Neural cell (in vitro differentiated cells): ENCODE measurements around the gene PPFIA4. TPM values are rescaled to one million over a fixed set of nuclear protein-coding genes. Genes with fewer than 3 reads are reported as not detected.
"Not testable (repeated sequence)": the region's sequence is repeated elsewhere in the genome, so short reads cannot be mapped to it uniquely, and the experiment has no call there.

Source experiments
- H2AFZ ChIP-seq: fragments of 200-600, 300-800 bp; sonication (generic), shearing (Covaris generic); 2 replicates; pipeline ENCODE4 v1.6.0; 2014; ENCODE audit warnings: low read depth, mild to moderate bottlenecking, antibody characterized with exemption, low read length, moderate library complexity
- H3F3A ChIP-seq: fragments of 200-600 bp; shearing (Covaris generic); 2 replicates; pipeline ENCODE4 v1.6.1; 2016; ENCODE audit warnings: mild to moderate bottlenecking, moderate library complexity, mixed read lengths, antibody characterized with exemption, low read length; ENCODE audit not compliant: insufficient read depth, poor library complexity, severe bottlenecking
- H3K27ac ChIP-seq: fragments of 200-600, 300-800 bp; sonication (generic), shearing (Covaris generic); 2 replicates; pipeline ENCODE4 v1.5.1; 2014; ENCODE audit warnings: mild to moderate bottlenecking, low read length, moderate library complexity
- H3K27me3 ChIP-seq: fragments of 300-800, 200-600 bp; sonication (generic), shearing (Covaris generic); 2 replicates; pipeline ENCODE4 v1.6.0; 2014; ENCODE audit warnings: mild to moderate bottlenecking, low read depth, low read length, moderate library complexity; ENCODE audit not compliant: insufficient read depth
- H3K36me3 ChIP-seq: fragments of 300-800, 200-600 bp; sonication (generic), shearing (Covaris generic); 2 replicates; pipeline ENCODE4 v1.5.1; 2014; ENCODE audit warnings: mild to moderate bottlenecking, antibody characterized with exemption, low read length, moderate library complexity; ENCODE audit not compliant: insufficient read depth
- H3K4me2 ChIP-seq: fragments of 300-800, 200-600 bp; sonication (generic), shearing (Covaris generic); 2 replicates; pipeline ENCODE4 v1.6.0; 2014; ENCODE audit warnings: mild to moderate bottlenecking, low read length
- H3K4me3 ChIP-seq: fragments of 300-800, 200-600 bp; sonication (generic), shearing (Covaris generic); 2 replicates; pipeline ENCODE4 v1.5.1; 2014; ENCODE audit warnings: mild to moderate bottlenecking, low read length, moderate library complexity
- H3K79me2 ChIP-seq: fragments of 200-600 bp; shearing (Covaris generic); replicated peaks from 2 replicates; pipeline ENCODE4 v1.6.0; 2014; ENCODE audit warnings: mild to moderate bottlenecking, low read length, moderate library complexity; ENCODE audit not compliant: insufficient read depth
- H3K9ac ChIP-seq: fragments of 300-800, 200-600 bp; sonication (generic), shearing (Covaris generic); 2 replicates; pipeline ENCODE4 v1.6.1; 2016; ENCODE audit warnings: mild to moderate bottlenecking, low read length, mixed read lengths
- H3K9me2 ChIP-seq: fragments of 200-600 bp; shearing (Covaris generic); 2 replicates; pipeline ENCODE4 v1.6.1; 2016; ENCODE audit warnings: mild to moderate bottlenecking, low read length, mixed read lengths; ENCODE audit not compliant: insufficient read depth
- H3K9me3 ChIP-seq: fragments of 200-600, 300-800 bp; sonication (generic), shearing (Covaris generic); 2 replicates; pipeline ENCODE4 v1.6.1; 2016; ENCODE audit warnings: mild to moderate bottlenecking, mixed run types, low read length, moderate library complexity, mixed read lengths
- H4K20me1 ChIP-seq: fragments of 200-600 bp; shearing (Covaris generic); 2 replicates; pipeline ENCODE4 v1.6.1; 2016; ENCODE audit warnings: mild to moderate bottlenecking, mixed run types; ENCODE audit not compliant: insufficient read depth
- EP300 ChIP-seq: fragments of 450-650 bp; conservative IDR thresholded peaks from 2 replicates; pipeline ENCODE4 v1.6.1; 2014; ENCODE audit warnings: antibody characterized with exemption, mild to moderate bottlenecking, moderate library complexity; ENCODE audit not compliant: poor library complexity, severe bottlenecking
- EZH2 ChIP-seq: fragments of 200-600, 300-800 bp; shearing (Covaris generic), sonication (generic); IDR thresholded peaks from 2 replicates; pipeline ENCODE4 v1.6.1; 2014; ENCODE audit warnings: antibody characterized with exemption, low read length, borderline replicate concordance, mild to moderate bottlenecking; ENCODE audit not compliant: insufficient read depth, poor library complexity, severe bottlenecking
- MXI1 ChIP-seq: fragments of 450-650 bp; conservative IDR thresholded peaks from 2 replicates; pipeline ENCODE4 v1.6.1; 2014; ENCODE audit warnings: antibody characterized with exemption, mild to moderate bottlenecking; ENCODE audit not compliant: poor library complexity, severe bottlenecking
- POLR2AphosphoS5 ChIP-seq: IDR thresholded peaks from 2 replicates; pipeline ENCODE4 v1.6.1; 2012
- RAD21 ChIP-seq: fragments of 450-650 bp; conservative IDR thresholded peaks from 2 replicates; pipeline ENCODE4 v1.6.1; 2014; ENCODE audit warnings: antibody characterized with exemption, mild to moderate bottlenecking, moderate library complexity
- SMC3 ChIP-seq: fragments of 450-650 bp; conservative IDR thresholded peaks from 2 replicates; pipeline ENCODE4 v1.6.1; 2014; ENCODE audit warnings: antibody characterized with exemption, mild to moderate bottlenecking, moderate library complexity; ENCODE audit not compliant: poor library complexity
- TAF1 ChIP-seq: IDR thresholded peaks from 2 replicates; pipeline ENCODE4 v1.6.1; 2012; ENCODE audit warnings: low read depth
- polyA plus RNA-seq: library from polyadenylated mRNA; depleted of rRNA; stranded (reverse); fragments of >200 nt; gene quantifications from 2 replicates; pipeline ENCODE4 v1.2.3, GENCODE V29; 2014
- TF ChIP-seq, protein P1 (sequence below): IDR thresholded peaks from 2 replicates; pipeline ENCODE4 v1.6.1; 2012; ENCODE audit warnings: borderline replicate concordance
- TF ChIP-seq, protein P2 (sequence below): fragments of 450-650 bp; IDR thresholded peaks from 2 replicates; pipeline ENCODE4 v1.5.1; 2014; ENCODE audit warnings: antibody characterized with exemption, mild to moderate bottlenecking, moderate library complexity; ENCODE audit not compliant: poor library complexity, severe bottlenecking

Gene PPFIA4
- polyA plus RNA-seq, 1 donor from 2014 or later = 1.6 TPM

DNA sequence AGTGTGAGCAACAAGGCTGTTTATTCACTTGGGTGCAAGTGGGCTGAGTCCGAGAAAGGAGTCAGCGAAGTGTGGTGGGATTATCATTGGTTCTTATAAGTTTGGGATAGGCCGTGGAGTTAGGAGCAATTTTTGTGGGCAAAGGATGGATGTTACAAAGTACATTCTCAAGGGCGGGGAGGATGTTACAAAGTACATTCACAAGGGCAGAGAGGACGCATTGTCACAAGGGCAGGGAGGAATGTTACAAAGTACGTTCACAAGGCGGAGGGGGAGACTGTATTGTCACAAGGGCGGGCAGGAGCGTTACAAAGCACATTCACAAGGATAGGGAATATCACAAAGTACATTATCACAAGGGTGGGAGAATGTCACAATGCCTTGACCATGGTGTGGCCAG lies 24.3 kb upstream of the PPFIA4 start:
- no peak overlapping the region for H3K4me3 ChIP-seq
- H4K20me1 ChIP-seq = no peaks in the 10 kb centered on the region
- H3K27ac ChIP-seq = no peak overlapping the region
- H3K36me3 ChIP-seq = no peaks in the 10 kb centered on the region
- H2AFZ ChIP-seq = no peak overlapping the region
- H3K27me3 ChIP-seq = peaks cover 4% of the 10 kb centered on the region
- TF ChIP-seq, protein P1, sequence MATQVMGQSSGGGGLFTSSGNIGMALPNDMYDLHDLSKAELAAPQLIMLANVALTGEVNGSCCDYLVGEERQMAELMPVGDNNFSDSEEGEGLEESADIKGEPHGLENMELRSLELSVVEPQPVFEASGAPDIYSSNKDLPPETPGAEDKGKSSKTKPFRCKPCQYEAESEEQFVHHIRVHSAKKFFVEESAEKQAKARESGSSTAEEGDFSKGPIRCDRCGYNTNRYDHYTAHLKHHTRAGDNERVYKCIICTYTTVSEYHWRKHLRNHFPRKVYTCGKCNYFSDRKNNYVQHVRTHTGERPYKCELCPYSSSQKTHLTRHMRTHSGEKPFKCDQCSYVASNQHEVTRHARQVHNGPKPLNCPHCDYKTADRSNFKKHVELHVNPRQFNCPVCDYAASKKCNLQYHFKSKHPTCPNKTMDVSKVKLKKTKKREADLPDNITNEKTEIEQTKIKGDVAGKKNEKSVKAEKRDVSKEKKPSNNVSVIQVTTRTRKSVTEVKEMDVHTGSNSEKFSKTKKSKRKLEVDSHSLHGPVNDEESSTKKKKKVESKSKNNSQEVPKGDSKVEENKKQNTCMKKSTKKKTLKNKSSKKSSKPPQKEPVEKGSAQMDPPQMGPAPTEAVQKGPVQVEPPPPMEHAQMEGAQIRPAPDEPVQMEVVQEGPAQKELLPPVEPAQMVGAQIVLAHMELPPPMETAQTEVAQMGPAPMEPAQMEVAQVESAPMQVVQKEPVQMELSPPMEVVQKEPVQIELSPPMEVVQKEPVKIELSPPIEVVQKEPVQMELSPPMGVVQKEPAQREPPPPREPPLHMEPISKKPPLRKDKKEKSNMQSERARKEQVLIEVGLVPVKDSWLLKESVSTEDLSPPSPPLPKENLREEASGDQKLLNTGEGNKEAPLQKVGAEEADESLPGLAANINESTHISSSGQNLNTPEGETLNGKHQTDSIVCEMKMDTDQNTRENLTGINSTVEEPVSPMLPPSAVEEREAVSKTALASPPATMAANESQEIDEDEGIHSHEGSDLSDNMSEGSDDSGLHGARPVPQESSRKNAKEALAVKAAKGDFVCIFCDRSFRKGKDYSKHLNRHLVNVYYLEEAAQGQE = no peak
- TF ChIP-seq RAD21 (no peak), EP300 (no peak), SMC3 (no peak), POLR2AphosphoS5 (no peak), MXI1 (no peak), EZH2 (no peak), TAF1 (no peak)
- TF ChIP-seq, protein P2, sequence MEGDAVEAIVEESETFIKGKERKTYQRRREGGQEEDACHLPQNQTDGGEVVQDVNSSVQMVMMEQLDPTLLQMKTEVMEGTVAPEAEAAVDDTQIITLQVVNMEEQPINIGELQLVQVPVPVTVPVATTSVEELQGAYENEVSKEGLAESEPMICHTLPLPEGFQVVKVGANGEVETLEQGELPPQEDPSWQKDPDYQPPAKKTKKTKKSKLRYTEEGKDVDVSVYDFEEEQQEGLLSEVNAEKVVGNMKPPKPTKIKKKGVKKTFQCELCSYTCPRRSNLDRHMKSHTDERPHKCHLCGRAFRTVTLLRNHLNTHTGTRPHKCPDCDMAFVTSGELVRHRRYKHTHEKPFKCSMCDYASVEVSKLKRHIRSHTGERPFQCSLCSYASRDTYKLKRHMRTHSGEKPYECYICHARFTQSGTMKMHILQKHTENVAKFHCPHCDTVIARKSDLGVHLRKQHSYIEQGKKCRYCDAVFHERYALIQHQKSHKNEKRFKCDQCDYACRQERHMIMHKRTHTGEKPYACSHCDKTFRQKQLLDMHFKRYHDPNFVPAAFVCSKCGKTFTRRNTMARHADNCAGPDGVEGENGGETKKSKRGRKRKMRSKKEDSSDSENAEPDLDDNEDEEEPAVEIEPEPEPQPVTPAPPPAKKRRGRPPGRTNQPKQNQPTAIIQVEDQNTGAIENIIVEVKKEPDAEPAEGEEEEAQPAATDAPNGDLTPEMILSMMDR = no peak
- H3K9ac ChIP-seq = no peak overlapping the region
- no peak overlapping the region for H3K4me2 ChIP-seq
- no peaks in the 10 kb centered on the region for H3K79me2 ChIP-seq
- H3K9me3 ChIP-seq = no peaks in the 10 kb centered on the region
- H3F3A ChIP-seq = no peaks in the 10 kb centered on the region
- no peaks in the 10 kb centered on the region for H3K9me2 ChIP-seq

DNA sequence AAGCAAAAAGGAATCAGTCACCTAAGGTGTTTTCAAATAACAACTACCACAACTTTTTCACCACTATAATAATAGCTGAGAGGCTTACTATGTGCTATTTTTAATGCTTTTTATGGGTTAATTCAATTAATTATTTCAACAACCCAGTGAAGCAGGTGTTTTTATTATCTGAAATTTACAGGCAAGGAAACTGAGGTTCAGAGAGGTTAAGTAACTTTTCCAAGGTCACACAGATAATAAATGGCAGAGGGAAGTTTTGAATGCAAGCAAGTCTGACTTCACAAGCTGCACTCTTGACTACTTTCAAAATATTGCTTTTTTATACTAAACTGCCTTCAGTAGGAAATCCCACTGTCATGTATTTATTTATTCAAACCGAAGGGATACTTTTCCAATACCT lies 23.3 kb upstream of the PPFIA4 start:
- peaks cover 5% of the 10 kb centered on the region for H3K79me2 ChIP-seq
- H2AFZ ChIP-seq = no peak overlapping the region
- no peaks in the 10 kb centered on the region for H3F3A ChIP-seq
- H3K4me3 ChIP-seq = no peak overlapping the region
- no peaks in the 10 kb centered on the region for H3K27me3 ChIP-seq
- H3K9ac ChIP-seq = no peak overlapping the region
- H3K4me2 ChIP-seq = no peak overlapping the region
- TF ChIP-seq SMC3 = no peak
- no peak for TF ChIP-seq POLR2AphosphoS5
- no peaks in the 10 kb centered on the region for H3K9me3 ChIP-seq
- no peaks in the 10 kb centered on the region for H3K36me3 ChIP-seq
- no peaks in the 10 kb centered on the region for H4K20me1 ChIP-seq
- H3K27ac ChIP-seq = no peak overlapping the region
- H3K9me2 ChIP-seq = no peaks in the 10 kb centered on the region

GRCh38 chr1:203005395-203006142 lies 20.7 kb upstream of the PPFIA4 start:
- H3F3A ChIP-seq, H2AFZ ChIP-seq, H4K20me1 ChIP-seq, H3K27ac ChIP-seq, H3K9me2 ChIP-seq, H3K27me3 ChIP-seq, H3K4me2 ChIP-seq, H3K9ac ChIP-seq, H3K36me3 ChIP-seq, H3K4me3 ChIP-seq, H3K9me3 ChIP-seq: not testable (repeated sequence)
- H3K79me2 ChIP-seq = peaks cover 22% of the 10 kb centered on the region
